HG03025 (cell line): Measurements from ENCODE around the gene PAQR3.
A peak's percentile ranks its signal among the peaks of the same experiment; 100 is the strongest.

Experiments
- ATAC-seq: cut with Tn5 transposase; IDR thresholded peaks from one replicate; pipeline ENCODE4 v1.9.1; 2021; ENCODE audit warnings: mild to moderate bottlenecking, moderate library complexity; ENCODE audit not compliant: unreplicated experiment, low FRiP score

The PAQR3 gene, protein sequence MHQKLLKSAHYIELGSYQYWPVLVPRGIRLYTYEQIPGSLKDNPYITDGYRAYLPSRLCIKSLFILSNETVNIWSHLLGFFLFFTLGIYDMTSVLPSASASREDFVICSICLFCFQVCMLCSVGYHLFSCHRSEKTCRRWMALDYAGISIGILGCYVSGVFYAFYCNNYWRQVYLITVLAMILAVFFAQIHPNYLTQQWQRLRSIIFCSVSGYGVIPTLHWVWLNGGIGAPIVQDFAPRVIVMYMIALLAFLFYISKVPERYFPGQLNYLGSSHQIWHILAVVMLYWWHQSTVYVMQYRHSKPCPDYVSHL

DNA sequence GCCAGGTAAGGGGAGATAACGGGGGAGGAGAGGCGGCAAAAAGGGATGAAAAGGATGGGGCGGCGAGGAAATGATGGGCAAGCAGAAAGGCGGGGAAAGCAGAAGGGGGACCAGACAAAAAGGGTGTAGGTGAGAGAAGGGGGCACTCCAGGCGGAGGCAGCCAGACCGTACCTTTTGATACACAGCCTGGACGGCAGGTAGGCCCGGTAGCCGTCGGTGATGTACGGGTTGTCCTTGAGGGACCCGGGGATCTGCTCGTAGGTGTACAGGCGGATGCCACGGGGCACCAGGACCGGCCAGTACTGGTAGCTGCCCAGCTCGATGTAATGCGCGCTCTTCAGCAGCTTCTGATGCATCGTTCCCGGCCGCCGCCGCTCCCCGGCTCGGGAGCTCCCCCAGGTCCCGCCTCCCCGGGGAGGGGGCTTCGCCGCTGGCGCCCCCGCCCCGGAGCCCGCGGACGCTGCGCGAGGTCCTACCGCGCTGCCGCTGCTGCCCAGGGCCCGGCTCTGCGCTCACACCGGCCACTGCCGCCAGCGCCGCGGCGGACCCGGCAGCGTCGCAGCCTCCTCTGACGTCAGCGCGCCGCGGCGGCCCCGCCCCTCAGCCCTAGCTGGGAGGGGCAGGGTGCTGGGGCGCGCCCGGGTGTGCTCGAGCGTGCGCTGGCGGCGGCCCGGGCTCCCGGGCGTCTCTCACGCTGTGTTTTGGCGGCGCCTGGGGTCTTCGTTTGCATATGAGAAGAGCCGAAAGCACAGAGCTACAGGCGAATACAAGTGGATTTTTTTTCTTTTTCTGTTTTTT, at the start of gene PAQR3:
PAQR3 (minus strand) TSS at position 571 of the 799 bp plus-strand sequence; CDS start at position 357, 214 bp downstream.
- ATAC-seq, result peak; percentile 97

DNA sequence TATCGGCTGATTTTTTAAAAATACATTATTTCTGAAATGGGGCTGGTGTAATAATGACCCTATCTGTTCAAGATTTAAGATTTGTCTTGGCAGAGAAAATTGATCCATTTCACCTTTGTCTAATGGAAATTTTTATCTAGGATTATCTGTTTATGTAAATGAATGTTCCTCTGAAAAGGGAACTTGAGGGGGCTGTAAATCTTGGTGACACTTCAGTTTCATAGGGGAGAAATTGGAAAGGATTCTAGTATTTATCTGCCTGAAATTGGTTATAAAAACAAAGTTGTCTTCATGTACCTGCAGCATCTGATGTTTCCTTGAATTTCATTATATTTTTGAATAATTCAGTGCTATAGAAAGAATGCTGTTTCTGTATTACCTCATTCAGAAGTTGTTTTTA, 48.4 kb upstream of the PAQR3 start:
- ATAC-seq, result no peak

DNA sequence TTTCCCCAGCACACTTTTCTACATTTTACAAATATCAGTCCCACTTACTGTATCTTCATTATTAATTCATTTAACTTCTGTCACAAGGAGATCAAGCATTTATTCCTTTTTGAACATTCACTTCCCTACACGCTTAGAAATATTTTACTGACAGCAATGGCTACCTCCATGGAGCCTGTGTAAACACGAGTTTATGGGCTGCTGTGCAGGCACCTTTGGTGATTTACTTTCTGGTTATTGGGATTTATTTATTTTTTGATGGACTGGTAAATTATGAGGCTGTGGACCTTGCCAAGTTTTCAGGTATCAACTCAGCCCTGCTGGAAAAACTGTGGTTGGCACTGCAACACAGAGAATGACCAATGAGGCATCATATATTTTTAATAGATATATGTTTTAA, 45.4 kb upstream of the PAQR3 start:
- ATAC-seq, result no peak

- no peak for ATAC-seq
These were observed 36.6 kb upstream of the PAQR3 start for GRCh38 chr4:78975865-78976264.

DNA sequence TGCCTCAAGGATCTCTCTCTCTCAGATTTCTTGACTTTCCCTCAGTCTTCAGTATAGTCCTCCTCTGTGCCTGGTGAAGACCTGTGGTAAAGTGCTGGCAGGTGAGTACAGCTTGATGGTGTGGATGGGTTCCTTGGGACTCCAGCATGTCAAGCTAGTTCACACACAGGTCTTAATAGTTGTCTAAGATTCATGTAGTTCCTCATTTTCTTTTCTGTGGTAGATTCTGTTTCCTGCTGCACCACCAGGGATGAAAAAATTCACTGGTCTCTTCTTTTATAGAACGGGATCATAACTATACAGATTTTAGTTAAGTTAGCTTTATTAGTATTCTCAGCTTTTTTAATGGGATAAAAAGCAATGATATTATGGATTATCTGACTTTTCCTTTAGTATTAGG, 32.5 kb upstream of the PAQR3 start:
- ATAC-seq, result no peak

DNA sequence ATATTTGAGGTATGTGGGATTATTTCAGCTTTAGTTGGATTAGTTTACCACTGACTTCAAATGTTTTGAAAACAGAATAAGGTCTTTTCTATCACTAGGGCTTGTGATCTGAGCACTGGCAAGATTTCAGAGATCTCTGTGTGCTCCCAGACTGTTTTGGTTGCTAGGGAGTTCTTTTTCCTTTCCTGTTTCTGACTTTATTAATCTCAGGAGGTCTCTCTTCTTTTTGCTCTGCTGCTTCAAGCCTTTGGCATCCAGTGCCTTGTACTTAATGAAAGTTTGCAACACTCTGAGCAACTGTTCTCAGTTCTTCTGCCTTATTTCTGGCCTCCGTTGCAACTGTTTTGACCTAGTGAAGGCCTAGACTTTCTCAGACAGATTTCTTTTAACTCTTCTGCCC, 32.1 kb upstream of the PAQR3 start:
- ATAC-seq, result no peak

DNA sequence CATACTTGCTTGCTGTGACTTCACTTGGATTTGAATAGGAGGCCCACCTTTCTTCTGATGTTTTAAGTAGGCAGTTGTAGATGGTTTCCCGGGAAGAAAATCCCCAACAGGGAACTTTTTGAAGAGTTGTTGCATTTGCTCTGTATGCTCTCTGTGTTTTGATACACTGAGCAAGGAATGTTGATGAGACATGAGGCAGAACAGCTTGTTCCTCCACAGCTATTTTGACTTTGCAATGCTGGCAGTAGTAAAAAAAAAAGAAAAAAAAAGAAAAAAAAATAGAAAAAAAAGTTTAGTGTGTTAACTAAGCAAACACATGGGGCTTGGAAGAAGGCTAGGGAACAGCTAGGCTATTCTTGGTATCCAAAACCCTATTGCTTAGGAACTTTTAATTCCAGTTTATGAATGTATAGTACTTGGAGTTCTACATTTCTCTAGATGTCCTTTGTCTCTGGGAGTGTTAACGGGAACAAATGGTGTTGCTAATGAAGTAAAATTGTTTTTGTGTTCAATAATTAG, 23.4 kb upstream of the PAQR3 start:
- no peak for ATAC-seq

- no peak for ATAC-seq
These were observed 21.7 kb upstream of the PAQR3 start for GRCh38 chr4:78960926-78961325.

GRCh38 chr4:78956975-78957374, 17.7 kb upstream of the PAQR3 start:
- no peak for ATAC-seq

- no peak for ATAC-seq
These were observed 14.8 kb upstream of the PAQR3 start for GRCh38 chr4:78953769-78954666.

GRCh38 chr4:78953231-78953630, 14.0 kb upstream of the PAQR3 start:
- ATAC-seq, result no peak

- ATAC-seq, result peak; percentile 77
These were observed 12.7 kb upstream of the PAQR3 start for GRCh38 chr4:78951862-78952472.

DNA sequence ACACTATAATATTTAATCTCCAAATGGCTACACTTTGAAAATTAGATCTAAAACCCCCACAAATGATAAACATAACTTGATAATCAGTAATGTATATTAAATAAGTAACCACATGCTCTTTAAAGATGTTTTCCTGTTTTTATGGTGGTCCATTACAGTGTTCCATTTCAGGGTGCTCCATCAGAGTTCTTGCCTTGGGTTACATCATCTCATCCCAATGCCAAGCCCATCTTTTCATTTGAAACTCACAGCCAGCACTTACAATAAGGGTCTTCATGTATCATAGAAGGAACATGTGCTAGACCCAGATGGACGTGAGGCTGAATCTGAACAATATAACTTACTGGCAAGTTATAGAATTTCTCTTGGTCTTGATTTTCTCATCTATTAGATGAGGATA, 10.5 kb upstream of the PAQR3 start:
- ATAC-seq, result no peak

DNA sequence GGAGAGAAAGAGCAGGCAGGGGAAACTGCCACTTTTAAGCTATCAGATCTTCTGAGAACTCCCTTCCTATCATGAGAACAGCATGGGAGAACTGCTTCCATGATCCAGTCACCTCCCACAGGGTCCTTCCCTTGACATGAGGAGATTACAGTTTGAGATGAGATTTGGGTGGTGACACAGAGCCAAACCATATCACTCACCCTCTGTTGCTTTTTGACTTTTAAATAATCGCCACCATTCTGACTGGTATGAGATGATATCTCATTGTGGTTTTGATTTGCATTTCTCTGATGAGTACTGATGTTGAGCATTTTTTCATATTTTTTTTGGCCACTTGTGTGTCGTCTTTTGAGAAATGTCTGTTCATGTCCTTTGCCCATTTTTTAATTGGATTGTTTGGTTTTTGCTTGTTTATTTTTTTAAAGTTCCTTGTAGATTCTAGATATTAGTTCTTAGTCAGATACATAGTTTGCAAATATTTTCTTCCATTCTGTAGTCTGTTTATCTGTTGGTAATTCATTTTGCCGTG, 6.5 kb upstream of the PAQR3 start:
- no peak for ATAC-seq

DNA sequence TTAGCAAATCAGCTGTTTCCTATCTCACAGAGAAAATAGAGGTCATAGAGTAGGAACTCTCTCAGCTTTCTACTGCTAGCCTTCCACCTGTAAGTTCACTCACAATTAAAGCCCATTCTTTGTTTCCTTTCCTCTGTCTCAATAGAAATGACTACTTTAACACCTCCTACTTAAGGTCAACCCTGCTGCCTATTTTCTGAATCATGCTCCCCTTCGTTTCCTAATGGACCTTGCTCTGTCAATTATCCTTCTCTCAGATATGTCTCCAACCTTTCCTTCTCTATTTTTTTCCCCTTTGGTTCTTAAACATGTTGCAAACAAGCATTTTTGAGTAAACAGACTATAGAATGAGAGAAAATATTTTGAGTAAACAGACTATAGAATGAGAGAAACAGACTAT, 5.1 kb upstream of the PAQR3 start:
- ATAC-seq, result no peak

DNA sequence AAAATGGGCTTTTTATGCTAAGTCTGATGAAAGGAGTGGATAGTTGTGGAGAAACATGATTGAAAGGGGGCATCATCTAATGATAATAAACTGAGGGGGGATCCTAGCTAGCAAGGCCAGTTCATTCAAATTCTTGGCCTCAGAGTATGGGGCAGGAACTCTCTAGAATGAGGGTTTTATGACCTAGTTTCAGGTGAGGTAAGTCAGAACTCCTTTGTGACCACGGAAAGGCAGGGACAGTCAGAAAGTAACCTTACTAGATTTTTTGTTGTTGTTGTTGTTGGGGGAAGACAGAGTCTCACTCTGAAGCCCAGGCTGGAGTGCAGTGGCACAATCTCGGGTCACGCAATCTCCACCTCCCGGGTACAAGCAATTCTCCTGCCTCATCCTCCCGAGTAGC, 1.5 kb upstream of the PAQR3 start:
- no peak for ATAC-seq

GRCh38 chr4:78939667-78940008, 400 bp upstream of the PAQR3 start:
- ATAC-seq, result peak; percentile 20

DNA sequence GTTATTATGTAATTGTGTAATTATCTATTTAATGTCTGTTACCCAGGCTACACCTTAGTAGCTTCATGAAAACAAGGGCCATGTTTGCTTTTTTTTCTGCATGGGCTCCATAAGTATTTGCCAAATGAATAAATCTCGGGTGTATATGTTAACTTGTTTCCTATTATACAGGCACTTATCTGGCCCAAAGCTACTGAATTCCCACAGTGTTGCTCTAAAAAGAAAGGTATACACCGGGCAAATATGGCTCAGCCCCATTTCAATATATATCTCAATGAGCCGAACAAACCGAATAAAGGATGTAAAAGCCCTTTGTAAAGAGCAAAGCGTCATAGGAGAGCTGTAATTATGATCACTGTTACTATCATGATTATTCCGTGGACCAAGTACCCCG, 767 bp downstream of the PAQR3 start:
- ATAC-seq, result no peak

DNA sequence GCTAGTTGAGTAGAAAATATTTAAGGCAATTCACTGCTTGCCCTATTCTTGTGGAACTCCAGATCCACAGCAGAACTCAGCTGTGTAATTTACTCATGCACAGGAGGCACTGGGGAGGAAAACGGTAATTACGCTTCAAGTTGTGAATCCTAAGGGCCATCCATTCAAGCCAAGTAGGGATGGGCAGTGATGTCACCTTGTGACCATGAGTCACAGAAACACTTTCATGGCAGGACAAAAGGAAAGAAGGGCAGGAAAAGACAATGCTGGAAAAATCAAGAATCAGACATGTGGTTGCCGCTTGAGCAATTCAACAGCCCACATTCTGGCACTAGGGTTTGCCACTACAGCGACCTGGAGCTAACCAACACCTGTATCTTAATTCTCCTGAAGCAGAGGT, 1.4 kb downstream of the PAQR3 start:
- ATAC-seq, result no peak

- ATAC-seq, result no peak
These were observed 2.2 kb downstream of the PAQR3 start for GRCh38 chr4:78936989-78937388.
